Measurements from ENCODE around the gene CEPT1. TPM values are rescaled to one million over a fixed set of nuclear protein-coding genes. Genes with fewer than 3 reads are reported as not detected.

Gene CEPT1
- polyA plus RNA-seq, 4 donors = 43.2 to 52.9 (median 47.9) TPM

- DNase-seq (ENCODE audit: low read depth in 4 of 4, low spot score in 3 of 4) = no peak
These were observed 83.2 kb downstream of the CEPT1 start for GRCh38 chr1:111223126-111223685.

DNA sequence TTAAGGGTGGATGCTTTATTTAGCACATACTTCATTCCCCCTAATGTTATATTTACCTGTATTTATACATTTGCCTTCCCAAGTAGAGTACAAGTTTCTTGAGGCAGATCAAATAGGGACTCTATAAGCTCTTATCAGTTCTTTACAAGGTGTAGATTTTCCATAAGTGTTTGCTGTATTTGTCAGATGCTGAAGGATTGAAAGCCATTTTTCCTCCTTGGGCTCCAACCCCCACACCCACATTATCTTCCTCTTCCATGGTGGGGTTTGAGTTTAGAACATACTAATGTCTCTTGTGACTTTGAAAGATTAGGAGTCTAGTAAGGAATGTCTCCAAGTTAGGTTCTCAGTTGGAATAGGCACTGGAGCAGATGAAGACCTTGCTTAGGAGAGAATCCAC is 85.1 kb downstream of the CEPT1 start:
- DNase-seq (ENCODE audit: low read depth in 4 of 4, low spot score in 3 of 4) = no peak

DNA sequence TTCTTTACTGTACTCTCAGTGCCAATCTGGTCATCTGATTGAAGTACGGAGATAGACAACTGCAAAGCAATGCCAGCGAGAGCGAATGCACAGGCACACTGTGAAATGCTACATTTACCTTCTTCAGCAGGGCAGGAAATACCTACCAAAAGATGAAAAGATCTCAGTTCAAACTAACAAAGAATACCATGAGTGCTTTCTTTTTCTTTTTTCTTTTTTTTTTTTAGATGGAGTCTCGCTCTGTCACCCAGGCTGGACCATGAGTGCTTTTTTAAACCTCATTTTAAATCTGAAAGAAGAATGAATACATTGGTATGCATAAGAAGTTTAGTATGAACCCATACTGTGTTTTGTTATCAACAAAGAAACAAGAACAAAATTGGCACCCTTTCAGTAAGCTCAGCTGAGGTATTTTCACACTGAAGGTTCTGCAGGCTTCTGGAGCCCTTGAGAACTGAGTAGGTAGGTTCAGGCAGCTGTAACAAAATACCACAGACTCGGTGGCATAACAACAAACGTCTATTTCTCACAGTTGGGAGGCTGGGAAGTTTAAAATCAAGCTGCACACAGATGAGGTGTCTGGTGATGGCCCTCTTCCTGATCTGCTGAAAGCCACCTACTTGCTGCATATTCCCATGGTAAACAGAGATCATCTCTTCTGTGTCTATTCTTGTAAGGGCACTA is 85.8 kb downstream of the CEPT1 start:
- no peak for DNase-seq (ENCODE audit: low read depth in 4 of 4, low spot score in 3 of 4)

DNA sequence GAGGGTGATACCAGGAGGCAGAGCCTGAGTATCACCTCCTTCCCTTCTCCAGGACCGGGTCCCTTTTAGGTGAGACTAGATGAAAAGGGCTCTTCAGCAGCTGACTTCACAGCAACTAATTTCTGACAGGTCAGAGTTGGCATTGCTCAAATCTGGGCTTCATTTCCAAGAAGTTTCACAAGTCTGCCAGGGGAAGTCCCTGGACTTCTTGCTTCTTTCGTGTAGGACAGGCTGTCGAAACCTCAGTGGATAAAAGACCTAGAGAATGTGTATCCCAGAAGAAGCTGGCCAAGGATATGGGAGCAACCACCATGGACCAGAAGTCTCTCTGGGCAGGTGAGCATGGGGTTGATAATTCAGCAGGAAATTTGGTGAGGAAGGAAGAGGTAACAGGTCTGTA is 87.4 kb downstream of the CEPT1 start, which contains the start of gene CHI3L2:
CHI3L2 (plus strand) TSS at position 280 of the 400 bp plus-strand sequence; CDS start at position 297, 17 bp downstream.
- DNase-seq (ENCODE audit: low read depth in 4 of 4, low spot score in 3 of 4) = no peak

DNA sequence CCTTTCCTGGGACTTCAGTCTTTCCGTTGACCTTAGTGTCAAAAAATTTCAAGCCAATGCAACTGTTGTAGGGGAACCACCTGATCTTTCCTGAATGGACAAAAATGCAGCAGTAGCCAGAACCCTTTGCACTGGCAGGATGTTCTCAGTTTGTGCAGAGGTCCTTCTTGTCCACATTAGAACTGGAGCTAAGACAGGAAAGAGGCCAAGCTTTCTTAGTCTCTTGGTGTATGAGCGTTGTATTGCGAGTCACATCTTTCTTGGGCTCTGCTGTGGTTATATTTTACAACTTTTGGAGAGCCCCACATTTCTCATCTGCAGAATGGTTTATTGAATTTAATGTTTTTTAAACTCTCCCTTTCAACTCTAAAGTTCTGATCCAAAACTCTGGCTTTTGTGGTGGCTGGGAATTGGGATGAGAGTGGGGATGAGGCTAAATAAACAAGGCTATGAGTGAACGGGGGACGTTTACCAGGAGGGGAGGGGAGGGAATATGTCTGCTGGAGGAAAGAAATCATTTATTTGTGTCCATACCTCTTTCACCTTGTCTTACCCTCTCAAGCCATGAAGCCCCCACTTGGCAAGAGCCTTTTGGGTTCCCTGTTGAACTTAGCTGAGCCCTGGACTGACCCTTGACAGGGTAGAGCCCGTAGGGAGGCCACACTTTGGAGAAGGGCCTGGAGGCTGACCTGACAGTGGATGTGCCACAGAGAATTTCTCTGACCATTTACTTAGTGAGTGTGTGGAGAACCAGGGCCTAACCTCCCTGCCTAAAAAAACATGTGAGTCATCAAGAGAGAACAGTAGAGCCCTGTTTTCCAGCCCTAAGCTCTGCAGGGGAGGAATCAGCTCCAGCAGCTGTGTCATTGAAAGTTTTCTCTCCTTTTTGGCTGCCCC is 88.1 kb downstream of the CEPT1 start:
- DNase-seq (ENCODE audit: low read depth in 4 of 4, low spot score in 3 of 4) = no peak

DNA sequence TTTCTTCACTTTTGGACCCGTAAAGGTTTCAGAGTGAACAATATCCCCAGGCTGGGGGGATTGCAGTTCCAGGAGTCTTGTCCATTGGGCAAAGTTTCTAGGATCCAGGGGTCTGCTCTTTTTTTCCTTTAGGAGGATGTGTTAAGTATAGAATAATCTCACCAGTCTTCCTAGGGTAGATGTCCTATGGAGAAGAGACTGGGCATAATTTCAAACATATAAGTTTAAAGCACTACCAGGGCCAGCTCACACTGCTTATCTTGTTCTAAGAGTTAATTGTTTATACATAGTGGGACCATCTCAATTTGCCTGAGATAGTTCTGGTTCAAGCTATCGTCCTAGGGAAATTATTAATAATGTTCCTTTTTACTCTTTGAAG is 88.7 kb downstream of the CEPT1 start:
- DNase-seq (ENCODE audit: low read depth in 4 of 4, low spot score in 3 of 4) = no peak

- DNase-seq (ENCODE audit: low read depth in 4 of 4, low spot score in 3 of 4) = no peak
These were observed 92.1 kb downstream of the CEPT1 start for GRCh38 chr1:111232134-111232533.

- no peak for DNase-seq (ENCODE audit: low read depth in 4 of 4, low spot score in 3 of 4)
These were observed 94.2 kb downstream of the CEPT1 start for GRCh38 chr1:111234258-111234657.

Other genes with a start within 250 kb of the CEPT1 start
- gene LRIF1, start 176.3 kb upstream of the CEPT1 start, polyA plus RNA-seq (ENCODE audit: insufficient read length in 4 of 4) = 10 to 100 TPM; 17.5 to 21.0 (median 19.0) TPM
- gene DRAM2, start 130 bp upstream of the CEPT1 start, polyA plus RNA-seq (ENCODE audit: insufficient read length in 4 of 4) = 10 to 100 TPM; 70.0 to 76.8 (median 71.8) TPM
- 10 to 100 TPM; 15.1 to 20.4 (median 18.0) TPM for gene DENND2D, start 60.4 kb downstream of the CEPT1 start, polyA plus RNA-seq (ENCODE audit: insufficient read length in 4 of 4)
- under 1 TPM; 0.23 to 0.47 (median 0.32) TPM for gene CHI3L2, start 87.5 kb downstream of the CEPT1 start, polyA plus RNA-seq (ENCODE audit: insufficient read length in 4 of 4)
- not detected for gene CHIA, start 150.6 kb downstream of the CEPT1 start, polyA plus RNA-seq (ENCODE audit: insufficient read length in 4 of 4)

Measured in right renal pelvis (tissue), 4 donors.